ENCODE results near the gene HSCB. TPM values are rescaled to one million over a fixed set of nuclear protein-coding genes. Genes with fewer than 3 reads are reported as not detected.
"Not testable (repeated sequence)": the region's sequence is repeated elsewhere in the genome, so short reads cannot be mapped to it uniquely, and the experiment has no call there.

The HSCB gene
- total RNA-seq, 4 donors from 2014 or later, result 14.4 to 24.9 (median 16.3) TPM

DNA sequence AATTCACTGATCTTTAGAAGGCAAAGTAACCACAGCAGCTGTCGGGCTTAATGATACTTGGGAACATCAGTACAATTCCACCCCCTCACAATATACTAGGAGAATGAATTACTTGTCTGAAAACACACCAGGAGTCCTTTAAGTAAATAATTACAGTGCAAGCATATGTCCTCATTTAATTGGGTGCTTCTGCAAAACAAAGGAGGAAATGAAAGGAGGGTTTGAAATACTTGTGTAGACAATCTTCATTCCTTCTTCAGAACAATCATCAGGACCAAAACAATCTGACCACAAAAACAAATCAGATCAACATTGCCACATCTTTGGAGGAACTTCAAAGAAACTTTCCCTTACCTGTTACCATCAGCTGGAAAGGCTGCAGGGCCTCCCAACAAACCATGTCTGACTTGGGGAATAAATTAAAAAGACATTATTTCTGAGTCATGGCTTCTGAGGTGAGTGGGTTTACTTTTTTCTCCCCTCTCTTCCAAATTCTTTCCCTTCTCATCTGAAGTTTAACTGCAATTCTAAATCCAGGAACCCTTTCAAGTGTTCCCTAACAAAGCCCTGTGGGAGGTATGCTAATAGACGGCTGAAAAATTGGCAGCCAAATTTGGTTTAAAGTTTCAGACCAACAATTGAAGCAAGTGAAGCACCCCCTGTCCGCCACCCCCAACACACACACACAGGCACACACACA is 18.2 kb downstream of the HSCB start:
- H3K4me3 ChIP-seq, result no peak overlapping the region
- H3K27me3 ChIP-seq, result no peaks in the 10 kb centered on the region
- WGBS, 2 donors, result 48 to 64% methylated on average over 3 of the region's 3 CpGs
- intact Hi-C loops (cut with DNase I), result no loop called here
- no peaks in the 10 kb centered on the region for H3K4me1 ChIP-seq
- peak overlapping the region in 1 of 4 donors; percentile 5 for H3K27ac ChIP-seq
- no peaks in the 10 kb centered on the region for H3K36me3 ChIP-seq
- H3K9me3 ChIP-seq, result no peaks in the 10 kb centered on the region
- no peak for DNase-seq
- no peak for TF ChIP-seq POLR2A (IDR thresholded peaks at IDR 0.05)
- TF ChIP-seq, protein P1, sequence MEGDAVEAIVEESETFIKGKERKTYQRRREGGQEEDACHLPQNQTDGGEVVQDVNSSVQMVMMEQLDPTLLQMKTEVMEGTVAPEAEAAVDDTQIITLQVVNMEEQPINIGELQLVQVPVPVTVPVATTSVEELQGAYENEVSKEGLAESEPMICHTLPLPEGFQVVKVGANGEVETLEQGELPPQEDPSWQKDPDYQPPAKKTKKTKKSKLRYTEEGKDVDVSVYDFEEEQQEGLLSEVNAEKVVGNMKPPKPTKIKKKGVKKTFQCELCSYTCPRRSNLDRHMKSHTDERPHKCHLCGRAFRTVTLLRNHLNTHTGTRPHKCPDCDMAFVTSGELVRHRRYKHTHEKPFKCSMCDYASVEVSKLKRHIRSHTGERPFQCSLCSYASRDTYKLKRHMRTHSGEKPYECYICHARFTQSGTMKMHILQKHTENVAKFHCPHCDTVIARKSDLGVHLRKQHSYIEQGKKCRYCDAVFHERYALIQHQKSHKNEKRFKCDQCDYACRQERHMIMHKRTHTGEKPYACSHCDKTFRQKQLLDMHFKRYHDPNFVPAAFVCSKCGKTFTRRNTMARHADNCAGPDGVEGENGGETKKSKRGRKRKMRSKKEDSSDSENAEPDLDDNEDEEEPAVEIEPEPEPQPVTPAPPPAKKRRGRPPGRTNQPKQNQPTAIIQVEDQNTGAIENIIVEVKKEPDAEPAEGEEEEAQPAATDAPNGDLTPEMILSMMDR (IDR thresholded peaks at IDR 0.05), result no peak

DNA sequence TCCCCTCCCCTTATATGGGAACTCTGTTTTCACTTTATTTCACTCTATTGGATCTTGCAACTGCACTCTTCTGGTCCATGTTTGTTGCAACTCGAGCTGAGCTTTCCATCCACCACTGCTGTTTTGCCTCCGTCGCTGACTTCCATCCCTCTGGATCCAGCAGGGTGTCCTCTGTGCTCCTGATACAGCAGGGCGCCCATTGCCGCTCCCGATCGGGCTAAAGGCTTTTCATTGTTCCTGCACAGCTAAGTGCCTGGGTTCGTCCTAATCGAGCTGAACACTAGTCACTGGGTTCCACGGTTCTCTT is 19.6 kb downstream of the HSCB start:
- intact Hi-C loops (cut with DNase I), result no loop called here
- WGBS, 2 donors, result 92 to 96% methylated on average over 8 to 10 of the region's 10 CpGs
- Histone ChIP-seq H3K27me3 (no peaks in the 10 kb centered on the region), H3K36me3 (no peaks in the 10 kb centered on the region), H3K4me1 (no peaks in the 10 kb centered on the region), H3K4me3 (no peak overlapping the region), H3K27ac (no peak overlapping the region), H3K9me3 (no peaks in the 10 kb centered on the region)
- TF ChIP-seq POLR2A (IDR thresholded peaks at IDR 0.05), result no peak
- TF ChIP-seq, protein P1 (IDR thresholded peaks at IDR 0.05), result no peak
- no peak for DNase-seq

DNA sequence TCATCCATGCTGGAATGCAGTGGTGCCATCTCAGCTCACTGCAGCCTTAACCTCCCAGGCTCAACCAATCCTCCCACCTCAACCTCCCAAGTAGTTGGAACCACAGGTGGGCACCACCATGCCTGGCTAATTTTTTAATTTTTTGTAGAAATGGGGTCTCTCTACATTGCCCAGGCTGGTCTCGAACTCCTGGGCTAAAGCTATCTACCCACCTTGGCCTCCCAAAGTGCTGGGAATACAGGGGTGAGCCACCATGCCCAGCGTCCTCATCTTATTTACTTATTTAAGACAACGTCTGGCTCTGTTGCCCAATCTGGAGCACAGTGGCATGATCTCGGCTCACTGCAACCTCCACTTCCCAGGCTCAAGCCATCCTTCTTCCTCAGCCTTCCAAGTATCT is 20.2 kb downstream of the HSCB start:
- H3K36me3 ChIP-seq; H3K27ac ChIP-seq; DNase-seq; H3K4me1 ChIP-seq; intact Hi-C loops (cut with DNase I); H3K9me3 ChIP-seq; H3K27me3 ChIP-seq; H3K4me3 ChIP-seq: not testable (repeated sequence)
- 90 to 92% methylated on average over 4 of the region's 4 CpGs for WGBS, 2 donors

DNA sequence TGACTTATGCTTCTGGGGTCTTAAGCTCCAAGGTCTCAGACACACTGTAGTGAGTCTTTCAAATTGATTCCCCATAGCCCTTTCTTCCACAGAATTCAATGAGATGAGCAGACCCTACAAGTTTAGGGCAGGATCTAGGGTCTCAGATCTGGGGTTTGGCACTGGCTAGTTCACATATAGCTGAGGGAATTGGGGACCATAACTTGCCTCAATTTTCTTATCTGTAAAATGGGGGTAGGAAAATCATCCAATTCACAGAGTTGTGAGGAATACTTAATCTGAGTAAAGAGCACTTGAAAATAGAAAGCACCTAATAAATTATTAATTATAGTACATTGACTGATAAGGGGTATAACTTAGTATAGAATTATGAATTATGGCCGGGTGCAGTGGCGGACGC is 24.8 kb downstream of the HSCB start:
- intact Hi-C loops (cut with DNase I), result no loop called here
- no peak for DNase-seq
- 91 to 95% methylated on average over 3 of the region's 3 CpGs for WGBS, 2 donors

DNA sequence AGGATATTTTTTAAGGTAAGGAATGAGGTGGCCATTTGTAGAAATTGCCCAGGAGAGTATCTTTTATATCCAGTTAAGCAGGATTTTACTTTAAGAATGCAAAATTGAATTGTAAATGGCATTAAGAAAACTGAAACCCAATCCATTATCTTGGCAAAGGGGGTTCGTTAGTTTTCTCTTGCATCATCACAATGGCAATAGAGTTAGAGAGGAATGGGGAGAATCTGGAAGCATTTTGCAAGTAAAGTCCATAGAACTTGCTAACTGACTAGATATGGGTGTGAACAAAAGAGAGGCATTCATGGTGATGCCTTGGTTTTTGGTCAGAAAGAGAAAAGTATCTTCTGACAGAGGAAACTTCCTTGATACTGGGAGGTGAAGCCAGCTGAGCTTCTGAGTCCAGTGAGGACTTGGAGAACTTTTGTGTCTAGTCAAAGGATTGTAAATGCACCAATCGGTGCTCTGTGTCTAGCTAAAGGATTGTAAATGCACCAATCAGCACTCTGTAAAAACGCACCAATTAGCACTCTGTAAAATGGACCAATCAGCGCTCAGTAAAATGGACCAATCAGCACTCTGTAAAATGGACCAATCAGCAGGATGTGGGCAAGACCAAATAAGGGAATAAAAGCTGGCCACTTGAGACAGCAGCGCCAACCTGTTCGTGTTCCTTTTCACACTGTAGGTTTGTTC is 27.0 kb downstream of the HSCB start:
- Histone ChIP-seq H3K27ac (no peak overlapping the region), H3K27me3 (no peaks in the 10 kb centered on the region), H3K4me1 (peaks cover 0 to 24% (median 3%) of the 10 kb centered on the region in 3 donors), H3K36me3 (no peaks in the 10 kb centered on the region), H3K4me3 (no peak overlapping the region), H3K9me3 (no peaks in the 10 kb centered on the region)
- TF ChIP-seq, protein P1 (IDR thresholded peaks at IDR 0.05), result no peak
- TF ChIP-seq POLR2A (IDR thresholded peaks at IDR 0.05), result no peak
- no peak for DNase-seq
- 80% methylated on average over 6 of the region's 6 CpGs for WGBS, 2 donors
- intact Hi-C loops (cut with DNase I), result no loop called here

More for the DNA sequence above, 24.8 kb downstream of the HSCB start:
- no peak for TF ChIP-seq POLR2A (IDR thresholded peaks at IDR 0.05)
- TF ChIP-seq, protein P1 (IDR thresholded peaks at IDR 0.05), result no peak
- H3K27ac ChIP-seq, result no peak overlapping the region
- peaks cover 0 to 9% (median under 1%) of the 10 kb centered on the region in 3 donors for H3K4me1 ChIP-seq
- H3K36me3 ChIP-seq, result no peaks in the 10 kb centered on the region
- no peaks in the 10 kb centered on the region for H3K27me3 ChIP-seq
- H3K9me3 ChIP-seq, result no peaks in the 10 kb centered on the region
- H3K4me3 ChIP-seq, result no peak overlapping the region
